Measurements from ENCODE around the gene CERS6.

GRCh38 chr2:168602379-168602778 is 146.3 kb downstream of the CERS6 start:
- TF ChIP-seq POLR2A (IDR thresholded peaks at IDR 0.05) = no peak
- TF ChIP-seq CTCF (IDR thresholded peaks at IDR 0.05) = no peak
